ENCODE data around the gene CNKSR1. TPM values are rescaled to one million over a fixed set of nuclear protein-coding genes. Genes with fewer than 3 reads are reported as not detected.

CNKSR1 gene
- total and polyA plus RNA-seq, 2 of the 13 experiments (the other 11 are each of a cell fraction or from before 2014, with no cell fraction given): 3.4 to 8.9 TPM

GRCh38 chr1:26153966-26154532 is 23.2 kb upstream of the CNKSR1 start:
- Histone ChIP-seq H3K4me2 (ENCODE audit: low read depth, low read length) (no peak overlapping the region), H3K36me3 (replicated peaks in 1 of 2; ENCODE audit: control insufficient read depth in 1 of 2, insufficient read depth in 2 of 2, low read length in 2 of 2) (no peaks in the 10 kb centered on the region), H2AFZ (ENCODE audit: low read length) (no peak overlapping the region), H3K9me3 (ENCODE audit: low read length) (no peaks in the 10 kb centered on the region), H3K9ac (ENCODE audit: insufficient read depth, low read depth, low read length) (no peak overlapping the region), H3K79me2 (ENCODE audit: insufficient read depth, low read length) (no peaks in the 10 kb centered on the region), H3K4me1 (ENCODE audit: insufficient read depth, low read length) (peaks cover 17% of the 10 kb centered on the region), H4K20me1 (ENCODE audit: insufficient read depth, low read length) (no peaks in the 10 kb centered on the region), H3K27ac (ENCODE audit: extremely low read length, insufficient read depth, low read length) (no peak overlapping the region), H3K4me3 (replicated peaks in 1 of 3; ENCODE audit: insufficient read depth in 1 of 3, low read depth in 2 of 3, low read length in 3 of 3) (no peak overlapping the region), H3K27me3 (ENCODE audit: control insufficient read depth in 1 of 2, insufficient read depth in 2 of 2, low read length in 2 of 2) (peaks cover 8 to 43% of the 10 kb centered on the region in 2 experiments; a peak in 3 of 5 replicates)
- BruUV-seq (replicated peaks): no TSS peak
- CTCF ChIA-PET (ENCODE audit: low intra/inter-chr PET ratio, low total read pairs): no interaction called here
- in situ Hi-C loops (cut with HindIII; ENCODE audit: extremely low pct_ligation_motif_present, low pct_unique_long_range_greater_than_20kb) (loop anchor here (10.0 kb wide), 1 partner anchor 49 kb away; no protein-coding TSS in a partner anchor), intact Hi-C loops (cut with micrococcal nuclease; ENCODE audit: unreplicated experiment) (no loop called here)
- POLR2A ChIA-PET: no interaction called here
- ATAC-seq: no peak
- no peak for FAIRE-seq
- no peak for DNase-seq (ENCODE audit: low spot score)
- TF ChIP-seq ZNF580 (CRISPR knock-in tag; IDR thresholded peaks at IDR 0.05; ENCODE audit: borderline replicate concordance, low read depth): no peak
- no peak for TF ChIP-seq PHF21A (CRISPR knock-in tag; IDR thresholded peaks at IDR 0.05)
- TF ChIP-seq PAX8 (CRISPR knock-in tag; IDR thresholded peaks at IDR 0.05; ENCODE audit: borderline replicate concordance): no peak
- no peak for TF ChIP-seq PRDM10 (CRISPR knock-in tag; IDR thresholded peaks at IDR 0.05; ENCODE audit: low read depth)
- TF ChIP-seq CTCF (CRISPR knock-in tag; IDR thresholded peaks at IDR 0.05): no peak
- no peak for TF ChIP-seq MXD4 (CRISPR knock-in tag; IDR thresholded peaks at IDR 0.05)
- no peak for TF ChIP-seq SMAD3 (CRISPR knock-in tag; IDR thresholded peaks at IDR 0.05)
- TF ChIP-seq GATA4 (IDR thresholded peaks at IDR 0.05; ENCODE audit: borderline replicate concordance, low read depth): no peak
- TF ChIP-seq ZNF782 (CRISPR knock-in tag; IDR thresholded peaks at IDR 0.05; ENCODE audit: borderline replicate concordance): no peak
- 21% methylated on average over 5 of the region's 5 CpGs for WGBS (ENCODE audit: low lambda C conversion rate)

Measured in HepG2 (cell line).